Tongue (tissue), 2 donors: ENCODE measurements around the gene RBBP8NL. TPM values are rescaled to one million over a fixed set of nuclear protein-coding genes. Genes with fewer than 3 reads are reported as not detected.

ENCODE experiments used
- DNase-seq: peaks from one replicate; pipeline ENCODE4 v3.0.0-alpha.2; 2015
- total RNA-seq: library from RNA; depleted of rRNA; stranded (reverse); fragments of >200 nt; gene quantifications from one replicate; pipeline ENCODE4 v1.2.3, GENCODE V29; 2014

RBBP8NL gene
- total RNA-seq, 1 donor from 2014 or later: 1.0 TPM

GRCh38 chr20:62363920-62364851 is 63.2 kb downstream of the RBBP8NL start:
- no peak for DNase-seq

- no peak for DNase-seq
These were observed 64.1 kb downstream of the RBBP8NL start for GRCh38 chr20:62362991-62363919.

- no peak for DNase-seq
These were observed 64.8 kb downstream of the RBBP8NL start for GRCh38 chr20:62362590-62362940.

GRCh38 chr20:62361799-62362589 is 65.3 kb downstream of the RBBP8NL start:
- no peak for DNase-seq

- peak; percentile 70 for DNase-seq
These were observed 66.2 kb downstream of the RBBP8NL start for GRCh38 chr20:62360854-62361798.

Other genes starting within 250 kb of the RBBP8NL start
- gene MTG2, start 244.5 kb downstream of the RBBP8NL start, total RNA-seq: 24.2 TPM
- 0.62 TPM for gene HRH3, start 207.3 kb downstream of the RBBP8NL start, total RNA-seq
- 45.0 TPM for gene OSBPL2, start 189.0 kb downstream of the RBBP8NL start, total RNA-seq
- gene ADRM1, start 124.5 kb downstream of the RBBP8NL start, total RNA-seq: 57.2 TPM
- gene LAMA5, start 60.2 kb downstream of the RBBP8NL start, total RNA-seq: 96.6 TPM
- gene RPS21, start 40.4 kb downstream of the RBBP8NL start, total RNA-seq: 611 TPM
- gene CABLES2, start 20.3 kb downstream of the RBBP8NL start, total RNA-seq: 2.1 TPM
- gene GATA5, start 48.5 kb upstream of the RBBP8NL start, total RNA-seq: not detected
- gene SLCO4A1, start 215.0 kb upstream of the RBBP8NL start, total RNA-seq: 4.1 TPM